CD4-positive, alpha-beta T cell (primary cell): ENCODE measurements around the gene POLR3E. TPM values are rescaled to one million over a fixed set of nuclear protein-coding genes. Genes with fewer than 3 reads are reported as not detected.

Source experiments
- ATAC-seq: fragments of 200-7000 bp; cut with Tn5 transposase; one replicate; pipeline ENCODE4 v1.10.0; 2022; ENCODE audit warnings: mild to moderate bottlenecking; ENCODE audit not compliant: poor library complexity
- CTCF ChIA-PET: fragments of 350-600 bp; sonication (Branson Sonifier 250); formaldehyde crosslinking; loops from one replicate; lab custom pipeline; 2021; ENCODE audit warnings: antibody characterized with exemption, inconsistent platforms; lab: Charles Lee
- POLR2A ChIA-PET: fragments of 350-600 bp; sonication (Branson Sonifier 250); formaldehyde crosslinking; loops from one replicate; lab custom pipeline; 2021; ENCODE audit warnings: antibody characterized with exemption, inconsistent platforms; lab: Charles Lee
- DNase-seq, 14 experiments: peaks; one replicate each; pipeline ENCODE4 v3.0.0-alpha.2; 2013 to 2020; ENCODE audit warnings: mixed read lengths in 2 of 14
- H3K27ac ChIP-seq, 2 donors: one replicate each; pipeline versions ENCODE4 v1.5.1 to v1.7.0; 2013; ENCODE audit warnings: low read length in 2 of 2, low read depth in 1 of 2, mild to moderate bottlenecking in 1 of 2
- H3K27me3 ChIP-seq, 2 experiments: 1 replicate in 1 of 2; 2 replicates in 1 of 2; pipeline versions ENCODE4 v1.6.1 to v1.7.0; 2013; ENCODE audit warnings: low read length in 2 of 2, control low read depth in 1 of 2, mild to moderate bottlenecking in 1 of 2, moderate library complexity in 1 of 2; ENCODE audit not compliant: insufficient read depth in 2 of 2, control insufficient read depth in 1 of 2
- H3K36me3 ChIP-seq: one replicate; pipeline ENCODE4 v1.6.1; 2013; ENCODE audit warnings: low read length, control low read depth; ENCODE audit not compliant: insufficient read depth
- H3K4me1 ChIP-seq: one replicate; pipeline ENCODE4 v1.6.1; 2013; ENCODE audit warnings: low read length, control low read depth; ENCODE audit not compliant: insufficient read depth
- H3K4me3 ChIP-seq: one replicate; pipeline ENCODE4 v1.5.1; 2013; ENCODE audit warnings: mild to moderate bottlenecking, low read length, moderate library complexity
- H3K9me3 ChIP-seq, 2 experiments: 1 replicate in 1 of 2; 2 replicates in 1 of 2; pipeline versions ENCODE4 v1.6.1 to v1.7.0; 2013; ENCODE audit warnings: low read length in 2 of 2, mild to moderate bottlenecking in 2 of 2, control low read depth in 1 of 2, moderate library complexity in 1 of 2; ENCODE audit not compliant: control insufficient read depth in 1 of 2, insufficient read depth in 1 of 2
- H3K27ac Mint-ChIP-seq: one replicate; pipeline ENCODE4 v1.8.0; 2020; ENCODE audit warnings: mixed read lengths
- H3K27me3 Mint-ChIP-seq: one replicate; pipeline ENCODE4 v1.8.0; 2021; ENCODE audit warnings: mixed read lengths
- H3K36me3 Mint-ChIP-seq: one replicate; pipeline ENCODE4 v1.8.0; 2021; ENCODE audit warnings: low read depth, mixed read lengths
- H3K4me1 Mint-ChIP-seq: one replicate; pipeline ENCODE4 v1.8.0; 2021; ENCODE audit warnings: low read depth, mixed read lengths
- H3K4me3 Mint-ChIP-seq: one replicate; pipeline ENCODE4 v1.8.0; 2020; ENCODE audit warnings: mild to moderate bottlenecking, mixed read lengths
- H3K9me3 Mint-ChIP-seq: one replicate; pipeline ENCODE4 v1.8.0; 2020; ENCODE audit warnings: mixed read lengths
- CTCF ChIP-seq: fragments of 200-600 bp; IDR thresholded peaks from one replicate; pipeline ENCODE4 v1.8.0; 2022; ENCODE audit warnings: antibody characterized with exemption, mild to moderate bottlenecking
- intact Hi-C, 2 experiments: fragments of 100-400 bp; cut with DNase I in 1 of 2; cut with micrococcal nuclease in 1 of 2; formaldehyde crosslinking; loops; one replicate each; pipeline versions ENCODE4 v1.15.1 to v1.9.0; 2023 to 2025; cut with DNase I, micrococcal nuclease
- total RNA-seq, 174 experiments: library from RNA in 2 of 174; stranded (reverse) in 2 of 174; gene quantifications; one replicate each; pipeline ENCODE4 v1.2.3 and lab custom pipeline; 2021 to 2026

POLR3E gene
- total RNA-seq, 2 experiments from 2014 or later = 239 to 242 TPM

GRCh38 chr16:22328081-22328725, 31.0 kb downstream of the POLR3E start:
- intact Hi-C loops = loop anchor here in 1 of 2 experiments (5.0 kb wide), 2 partner anchors 44 to 94 kb away; partner anchors contain the start of gene CDR2
- no peaks in the 10 kb centered on the region for H3K27me3 ChIP-seq
- POLR2A ChIA-PET = interaction anchor here (1.0 to 4.2 kb wide), 3 partner anchors 30 to 47 kb away, joined by 3 to 21 read pairs (median 7); no protein-coding TSS in a partner anchor

GRCh38 chr16:22329199-22329695, 32.0 kb downstream of the POLR3E start:
- H3K4me3 ChIP-seq = no peak overlapping the region
- H3K27me3 ChIP-seq = no peaks in the 10 kb centered on the region
- no peaks in the 10 kb centered on the region for H3K27me3 Mint-ChIP-seq
- no peak for DNase-seq
- no peaks in the 10 kb centered on the region for H3K9me3 Mint-ChIP-seq
- no peak overlapping the region for H3K27ac ChIP-seq
- H3K4me3 Mint-ChIP-seq = no peak overlapping the region
- intact Hi-C loops = loop anchor here in 1 of 2 experiments (5.0 kb wide), 2 partner anchors 43 to 93 kb away; partner anchors contain the start of gene CDR2
- no peak for ATAC-seq
- TF ChIP-seq CTCF = no peak
- peak overlapping the region; percentile 1 for H3K27ac Mint-ChIP-seq
- no peaks in the 10 kb centered on the region for H3K9me3 ChIP-seq
- H3K36me3 Mint-ChIP-seq = peaks cover 89% of the 10 kb centered on the region
- ChIA-PET POLR2A (interaction anchor here (1.0 to 4.2 kb wide), 4 partner anchors 29 to 46 kb away, joined by 3 to 21 read pairs (median 5); no protein-coding TSS in a partner anchor), CTCF (interaction anchor here (1.0 to 1.8 kb wide), 2 partner anchors 8 to 10 kb away, joined by 5 to 7 read pairs; no protein-coding TSS in a partner anchor)
- H3K36me3 ChIP-seq = peaks cover 77% of the 10 kb centered on the region
- H3K4me1 Mint-ChIP-seq = peaks cover 19% of the 10 kb centered on the region
- H3K4me1 ChIP-seq = peaks cover 4% of the 10 kb centered on the region

More at GRCh38 chr16:22328081-22328725, 31.0 kb downstream of the POLR3E start:
- CTCF ChIA-PET = no interaction called here
- Mint-ChIP-seq H3K4me3 (no peak overlapping the region), H3K27ac (peak overlapping the region; percentile 14), H3K36me3 (peaks cover 89% of the 10 kb centered on the region), H3K27me3 (no peaks in the 10 kb centered on the region), H3K4me1 (peaks cover 19% of the 10 kb centered on the region), H3K9me3 (no peaks in the 10 kb centered on the region)
- peaks cover 79% of the 10 kb centered on the region for H3K36me3 ChIP-seq
- H3K4me1 ChIP-seq = peaks cover 4% of the 10 kb centered on the region
- no peak for TF ChIP-seq CTCF
- H3K4me3 ChIP-seq = no peak overlapping the region
- H3K9me3 ChIP-seq = no peaks in the 10 kb centered on the region
- H3K27ac ChIP-seq = no peak overlapping the region
- no peak for DNase-seq
- ATAC-seq = no peak

GRCh38 chr16:22330326-22330725, 33.1 kb downstream of the POLR3E start:
- Histone ChIP-seq H3K27ac (no peak overlapping the region), H3K9me3 (peaks cover 0 to under 1% of the 10 kb centered on the region in 2 experiments), H3K4me1 (peaks cover 4% of the 10 kb centered on the region), H3K27me3 (no peaks in the 10 kb centered on the region), H3K4me3 (no peak overlapping the region), H3K36me3 (peaks cover 77% of the 10 kb centered on the region)
- Mint-ChIP-seq H3K9me3 (no peaks in the 10 kb centered on the region), H3K27ac (peak overlapping the region; percentile 1), H3K4me3 (no peak overlapping the region), H3K36me3 (peaks cover 89% of the 10 kb centered on the region), H3K27me3 (no peaks in the 10 kb centered on the region), H3K4me1 (peaks cover 26% of the 10 kb centered on the region)
- ATAC-seq (no peak), DNase-seq (no peak)
- CTCF ChIA-PET = interaction anchor here (0.6 to 1.8 kb wide), 6 partner anchors 9 to 59 kb away, joined by 4 to 7 read pairs (median 4); no protein-coding TSS in a partner anchor
- no peak for TF ChIP-seq CTCF
- intact Hi-C loops = no loop called here
- POLR2A ChIA-PET = interaction anchor here (1.2 to 4.2 kb wide), 3 partner anchors 42 to 45 kb away, joined by 3 to 21 read pairs (median 7); no protein-coding TSS in a partner anchor
